Measurements from ENCODE around the gene HSBP1L1.

The HSBP1L1 gene

DNA sequence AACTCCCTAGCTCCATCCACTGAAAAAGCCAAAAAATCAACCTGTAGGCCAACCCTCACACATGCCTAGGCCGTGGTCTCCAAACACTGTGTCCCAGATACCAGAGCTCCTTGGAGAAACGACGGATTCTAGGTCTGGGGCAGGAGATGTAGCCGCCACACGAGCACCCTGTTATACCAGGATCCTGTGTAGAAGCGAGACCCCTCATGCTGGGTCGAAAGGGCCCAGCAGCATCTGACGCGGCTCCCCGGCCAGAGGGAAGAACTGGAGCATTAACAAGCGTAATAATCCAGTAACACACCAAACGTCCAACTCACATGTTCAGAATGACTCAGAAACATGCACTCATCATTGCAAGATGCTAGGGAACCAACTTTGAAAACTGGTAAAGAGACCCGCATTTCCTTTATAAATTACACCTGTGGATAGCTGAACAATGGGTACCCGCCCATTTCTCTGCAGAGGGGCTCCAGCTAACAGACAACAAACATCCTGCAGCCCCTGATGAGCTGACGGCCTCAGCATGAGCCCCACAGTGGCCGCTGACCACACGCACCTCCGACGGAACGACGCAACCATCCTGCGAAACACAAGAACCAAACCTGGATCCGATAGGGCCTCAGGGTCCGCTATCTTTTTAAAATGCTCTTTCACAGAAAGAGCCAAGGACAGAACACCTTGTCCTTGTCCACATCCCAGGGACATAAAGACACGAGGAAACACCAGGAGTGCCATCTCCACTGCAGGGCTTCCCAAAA is 27.2 kb upstream of the HSBP1L1 start:
- TF ChIP-seq, protein P1, sequence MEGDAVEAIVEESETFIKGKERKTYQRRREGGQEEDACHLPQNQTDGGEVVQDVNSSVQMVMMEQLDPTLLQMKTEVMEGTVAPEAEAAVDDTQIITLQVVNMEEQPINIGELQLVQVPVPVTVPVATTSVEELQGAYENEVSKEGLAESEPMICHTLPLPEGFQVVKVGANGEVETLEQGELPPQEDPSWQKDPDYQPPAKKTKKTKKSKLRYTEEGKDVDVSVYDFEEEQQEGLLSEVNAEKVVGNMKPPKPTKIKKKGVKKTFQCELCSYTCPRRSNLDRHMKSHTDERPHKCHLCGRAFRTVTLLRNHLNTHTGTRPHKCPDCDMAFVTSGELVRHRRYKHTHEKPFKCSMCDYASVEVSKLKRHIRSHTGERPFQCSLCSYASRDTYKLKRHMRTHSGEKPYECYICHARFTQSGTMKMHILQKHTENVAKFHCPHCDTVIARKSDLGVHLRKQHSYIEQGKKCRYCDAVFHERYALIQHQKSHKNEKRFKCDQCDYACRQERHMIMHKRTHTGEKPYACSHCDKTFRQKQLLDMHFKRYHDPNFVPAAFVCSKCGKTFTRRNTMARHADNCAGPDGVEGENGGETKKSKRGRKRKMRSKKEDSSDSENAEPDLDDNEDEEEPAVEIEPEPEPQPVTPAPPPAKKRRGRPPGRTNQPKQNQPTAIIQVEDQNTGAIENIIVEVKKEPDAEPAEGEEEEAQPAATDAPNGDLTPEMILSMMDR (IDR thresholded peaks at IDR 0.05; ENCODE audit: low read length, missing control alignments), result no peak
- DNase-seq (ENCODE audit: low read depth), result no peak
- no peak overlapping the region for H3K4me3 ChIP-seq (replicated peaks; ENCODE audit: low read depth, low read length)

DNA sequence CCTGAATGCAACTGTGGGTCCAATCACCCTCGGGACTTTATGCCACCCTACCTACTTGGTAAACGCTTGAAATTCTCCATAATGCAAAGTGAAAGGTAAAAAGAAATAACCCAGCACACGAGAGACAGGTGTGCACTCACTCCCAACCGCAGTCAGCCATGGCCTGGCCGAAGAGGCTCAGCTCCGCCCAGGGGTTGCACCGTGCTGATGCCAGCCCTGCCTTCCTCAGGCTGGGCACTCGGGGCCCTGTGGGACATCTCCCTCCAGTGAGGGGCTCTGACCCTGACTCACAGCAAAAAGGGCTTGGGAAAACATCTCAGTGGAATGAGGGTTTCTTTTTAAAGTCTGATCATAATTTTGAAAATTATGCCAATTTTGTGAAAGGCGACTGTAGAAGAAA is 26.2 kb upstream of the HSBP1L1 start:
- TF ChIP-seq, protein P1 (IDR thresholded peaks at IDR 0.05; ENCODE audit: low read length, missing control alignments), result no peak
- H3K4me3 ChIP-seq (replicated peaks; ENCODE audit: low read depth, low read length), result no peak overlapping the region
- DNase-seq (ENCODE audit: low read depth), result no peak

DNA sequence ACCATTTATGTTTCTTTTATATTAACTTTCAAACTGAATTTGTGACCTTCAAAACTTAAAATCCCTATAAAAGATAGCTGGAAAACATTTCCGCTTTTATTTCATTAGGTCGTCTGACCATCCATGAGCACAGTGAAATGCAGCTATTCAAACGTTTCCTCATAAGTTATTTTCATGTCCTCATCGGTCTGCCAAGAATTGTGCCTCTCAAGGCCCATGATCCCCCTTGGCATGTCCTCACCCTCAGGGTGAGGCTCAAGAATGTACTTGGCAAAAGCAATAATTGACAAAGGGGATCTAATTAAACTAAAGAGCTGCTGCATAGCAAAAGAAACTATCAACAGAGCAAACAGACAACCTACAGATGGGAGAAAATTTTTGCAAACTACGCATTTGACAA is 25.3 kb upstream of the HSBP1L1 start:
- TF ChIP-seq, protein P1 (IDR thresholded peaks at IDR 0.05; ENCODE audit: low read length, missing control alignments), result no peak
- no peak for DNase-seq (ENCODE audit: low read depth)

DNA sequence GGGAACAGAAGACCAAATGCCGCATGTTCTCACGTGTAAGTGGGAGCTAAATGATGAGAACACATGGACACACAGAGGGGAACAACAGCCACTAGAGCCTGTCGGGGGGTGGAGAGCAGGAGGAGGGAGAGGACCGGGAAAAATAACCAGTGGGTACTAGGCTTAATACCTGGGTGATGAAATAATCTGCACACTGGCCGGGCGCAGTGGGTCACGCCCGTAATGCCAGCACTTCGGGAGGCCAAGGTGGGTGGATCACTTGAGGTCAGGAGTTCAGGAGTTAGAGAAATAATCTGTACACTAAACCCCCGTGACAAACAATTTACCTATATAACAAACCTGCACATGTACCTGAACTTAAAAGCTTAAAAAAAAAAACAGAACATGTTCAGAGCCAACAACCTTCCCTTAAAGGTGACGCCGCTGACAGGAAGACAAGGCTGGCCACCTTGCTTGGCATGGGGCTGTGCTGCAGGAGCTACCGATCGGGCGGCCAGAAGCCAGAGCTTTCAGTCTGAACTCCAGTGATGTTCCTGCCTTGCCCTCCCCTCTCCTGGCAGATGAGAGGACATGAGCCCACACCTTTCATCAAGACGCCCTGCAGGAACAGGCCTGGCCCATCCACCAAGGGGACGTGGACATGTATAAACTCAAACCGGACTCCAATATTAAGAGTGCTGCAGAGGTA is 24.2 kb upstream of the HSBP1L1 start:
- no peak for DNase-seq (ENCODE audit: low read depth)
- no peak overlapping the region for H3K4me3 ChIP-seq (replicated peaks; ENCODE audit: low read depth, low read length)
- TF ChIP-seq, protein P1 (IDR thresholded peaks at IDR 0.05; ENCODE audit: low read length, missing control alignments), result no peak

More for the DNA sequence above, 25.3 kb upstream of the HSBP1L1 start:
- H3K4me3 ChIP-seq (replicated peaks; ENCODE audit: low read depth, low read length), result no peak overlapping the region

DNA sequence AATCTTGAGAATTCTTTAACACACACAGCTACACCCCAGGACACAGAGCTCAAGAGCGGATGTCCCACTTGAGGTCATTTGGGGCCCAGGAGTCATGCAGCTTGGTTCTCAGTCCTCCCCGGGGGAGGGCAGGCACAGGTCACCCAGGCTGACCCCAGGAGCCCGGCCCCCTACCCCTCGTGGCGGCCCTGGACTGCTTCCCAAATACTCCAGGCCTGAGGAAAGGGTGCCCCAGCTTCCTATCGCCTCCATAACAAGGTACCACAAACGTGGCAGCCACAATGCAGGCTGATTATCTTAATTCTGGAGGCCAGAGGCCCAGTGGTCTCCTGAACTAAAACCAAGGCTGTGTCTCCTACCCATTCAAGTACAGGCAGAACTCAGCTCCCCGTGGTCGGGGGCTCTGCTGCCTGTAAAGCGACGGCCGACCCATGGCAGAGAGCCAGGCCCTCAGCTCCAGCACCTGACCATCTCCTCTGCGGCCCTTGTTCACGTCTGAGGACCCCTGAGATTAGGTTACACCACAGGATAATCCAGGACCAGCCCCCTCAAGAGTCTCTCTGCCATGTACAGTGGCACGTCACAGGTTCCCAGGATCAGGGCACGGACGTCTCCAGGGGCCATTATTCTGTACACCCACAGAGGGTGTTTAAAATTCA is 23.5 kb upstream of the HSBP1L1 start:
- DNase-seq (ENCODE audit: low read depth), result no peak
- TF ChIP-seq, protein P1 (IDR thresholded peaks at IDR 0.05; ENCODE audit: low read length, missing control alignments), result no peak
- no peak overlapping the region for H3K4me3 ChIP-seq (replicated peaks; ENCODE audit: low read depth, low read length)

DNA sequence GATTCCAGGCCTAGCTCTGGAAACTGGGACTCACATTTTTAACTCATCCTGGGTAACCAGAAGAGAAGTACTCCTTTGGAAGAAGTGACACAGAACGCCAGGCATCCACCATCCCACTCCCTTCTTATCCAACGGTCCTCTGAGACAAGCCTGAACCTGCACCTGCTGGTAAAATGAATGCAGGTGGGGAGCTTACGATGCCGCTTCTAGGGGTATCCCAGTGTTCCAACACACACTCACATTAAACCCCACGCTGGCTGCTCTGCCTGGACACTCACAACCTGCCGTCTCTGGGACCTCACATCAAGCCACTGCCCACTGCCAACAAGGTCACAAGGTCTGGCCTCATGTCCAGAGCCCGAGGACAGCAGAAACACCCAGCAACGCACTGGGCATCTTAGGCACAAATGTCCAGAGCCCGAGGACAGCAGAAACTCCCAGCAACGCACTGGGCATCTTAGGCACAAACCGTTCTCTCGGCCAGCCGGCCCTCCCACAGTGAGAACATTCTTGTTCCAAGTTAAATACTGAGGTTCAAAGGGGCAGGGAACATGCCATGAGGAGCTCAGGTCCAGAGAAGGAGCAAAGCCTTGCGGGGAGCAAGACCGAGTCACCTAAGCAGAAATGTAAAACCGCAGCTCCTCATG is 22.8 kb upstream of the HSBP1L1 start:
- no peak for DNase-seq (ENCODE audit: low read depth)
- TF ChIP-seq, protein P1 (IDR thresholded peaks at IDR 0.05; ENCODE audit: low read length, missing control alignments), result no peak
- H3K4me3 ChIP-seq (replicated peaks; ENCODE audit: low read depth, low read length), result no peak overlapping the region

All from fibroblast of pulmonary artery (primary cell).